Thyroid gland (tissue), 4 donors: Measurements from ENCODE around the gene EDNRA.

Source experiments
- CTCF ChIP-seq, 6 experiments: fragments of 200-600 bp in 3 of 6; fragments of 450-650 bp in 3 of 6; sonication (generic) in 3 of 6; IDR thresholded peaks; one replicate each; pipeline ENCODE4 v1.5.1; 2016 to 2019; ENCODE audit warnings: antibody characterized with exemption in 6 of 6, mild to moderate bottlenecking in 2 of 6, inconsistent platforms in 1 of 6, moderate library complexity in 1 of 6
- POLR2A ChIP-seq, 2 donors: fragments of 450-650 bp; IDR thresholded peaks; one replicate each; pipeline ENCODE4 v1.6.1; 2017; ENCODE audit warnings: antibody characterized with exemption in 2 of 2, mild to moderate bottlenecking in 2 of 2, moderate library complexity in 1 of 2

- TF ChIP-seq CTCF (IDR thresholded peaks at IDR 0.05): no peak
- TF ChIP-seq POLR2A (IDR thresholded peaks at IDR 0.05): no peak
Observed at GRCh38 chr4:147510962-147511668, 30.2 kb downstream of the EDNRA start.
